PC-9 (cell line): Measurements from ENCODE around the gene GALNT9. TPM values are rescaled to one million over a fixed set of nuclear protein-coding genes. Genes with fewer than 3 reads are reported as not detected.
A peak's percentile ranks its signal among the peaks of the same experiment; 100 is the strongest.

Experiments used
- BruUV-seq: library from RNA; stranded (reverse); fragments of 400-500 nt; replicated peaks from 2 replicates; lab custom pipeline; 2021; lab: Mats Ljungman, UMichigan
- CTCF ChIA-PET: fragments of 300-600 bp; sonication (Branson Sonifier 250); formaldehyde crosslinking; loops from one replicate; lab custom pipeline; 2022; ENCODE audit warnings: antibody characterized with exemption; lab: Charles Lee
- POLR2A ChIA-PET: fragments of 300-600 bp; sonication (Branson Sonifier 250); formaldehyde crosslinking; loops from one replicate; lab custom pipeline; 2022; ENCODE audit warnings: antibody characterized with exemption; ENCODE audit not compliant: unreplicated experiment; lab: Charles Lee
- DNase-seq, 2 experiments: peaks; one replicate each; pipeline versions ENCODE4 v3.0.0 to v3.0.0-alpha.2; 2015 to 2022; ENCODE audit warnings: mixed read lengths in 1 of 2
- H2AFZ ChIP-seq: fragments of 200-600 bp; sonication (generic); 2 replicates; pipeline ENCODE4 v1.8.1; 2017; ENCODE audit warnings: antibody characterized with exemption
- H3F3A ChIP-seq: fragments of 200-600 bp; sonication (generic); 2 replicates; pipeline ENCODE4 v1.8.1; 2017; ENCODE audit warnings: antibody characterized with exemption, mild to moderate bottlenecking, low read depth; ENCODE audit not compliant: insufficient read depth
- H3K27ac ChIP-seq: fragments of 200-600 bp; sonication (generic); 2 replicates; pipeline ENCODE4 v1.6.1; 2016; ENCODE audit warnings: mixed run types
- H3K27me3 ChIP-seq: fragments of 200-600 bp; sonication (generic); 2 replicates; pipeline ENCODE4 v1.6.1; 2016; ENCODE audit warnings: low read depth, mixed run types; ENCODE audit not compliant: insufficient read depth
- H3K36me3 ChIP-seq: fragments of 200-600 bp; sonication (generic); 2 replicates; pipeline ENCODE4 v1.6.1; 2016; ENCODE audit warnings: low read depth, mixed run types
- H3K4me1 ChIP-seq: fragments of 200-600 bp; sonication (generic); replicated peaks from 2 replicates; pipeline ENCODE4 v1.6.1; 2016; ENCODE audit warnings: mixed run types; ENCODE audit not compliant: insufficient read depth
- H3K4me2 ChIP-seq: fragments of 200-600 bp; sonication (generic); 2 replicates; pipeline ENCODE4 v1.6.1; 2017; ENCODE audit warnings: mixed run types
- H3K4me3 ChIP-seq: fragments of 200-600 bp; sonication (generic); 2 replicates; pipeline ENCODE4 v1.6.1; 2016; ENCODE audit warnings: mixed run types
- H3K79me2 ChIP-seq: fragments of 200-600 bp; sonication (generic); 2 replicates; pipeline ENCODE4 v1.6.1; 2017; ENCODE audit warnings: low read depth, mixed run types
- H3K9me2 ChIP-seq: fragments of 200-600 bp; sonication (generic); 2 replicates; pipeline ENCODE4 v1.8.1; 2017; ENCODE audit warnings: mild to moderate bottlenecking; ENCODE audit not compliant: insufficient read depth
- H3K9me3 ChIP-seq: fragments of 200-600 bp; sonication (generic); 2 replicates; pipeline ENCODE4 v1.8.1; 2016; ENCODE audit warnings: low read depth; ENCODE audit not compliant: insufficient read depth
- H4K20me1 ChIP-seq: fragments of 200-600 bp; sonication (generic); 2 replicates; pipeline ENCODE4 v1.8.1; 2017; ENCODE audit not compliant: insufficient read depth
- EZH2 ChIP-seq: fragments of 200-600 bp; sonication (generic); IDR thresholded peaks from 2 replicates; pipeline ENCODE4 v1.8.0; 2017; ENCODE audit warnings: antibody characterized with exemption, low read depth
- intact Hi-C: fragments of 100-400 bp; cut with micrococcal nuclease; formaldehyde crosslinking; loops from one replicate; pipeline ENCODE4 v1.10.0; 2022; ENCODE audit not compliant: unreplicated experiment
- total RNA-seq: library from RNA; stranded (reverse); gene quantifications from 2 replicates; pipeline ENCODE4 v1.2.3, GENCODE V29; 2021
- TF ChIP-seq, protein P1 (sequence below): fragments of 200-600 bp; sonication (generic); conservative IDR thresholded peaks from 2 replicates; pipeline ENCODE4 v1.6.1; 2017; ENCODE audit warnings: mixed run types, antibody characterized with exemption, mild to moderate bottlenecking, moderate library complexity

GALNT9 gene
- total RNA-seq, 1 experiment from 2014 or later, result 11.2 TPM

DNA sequence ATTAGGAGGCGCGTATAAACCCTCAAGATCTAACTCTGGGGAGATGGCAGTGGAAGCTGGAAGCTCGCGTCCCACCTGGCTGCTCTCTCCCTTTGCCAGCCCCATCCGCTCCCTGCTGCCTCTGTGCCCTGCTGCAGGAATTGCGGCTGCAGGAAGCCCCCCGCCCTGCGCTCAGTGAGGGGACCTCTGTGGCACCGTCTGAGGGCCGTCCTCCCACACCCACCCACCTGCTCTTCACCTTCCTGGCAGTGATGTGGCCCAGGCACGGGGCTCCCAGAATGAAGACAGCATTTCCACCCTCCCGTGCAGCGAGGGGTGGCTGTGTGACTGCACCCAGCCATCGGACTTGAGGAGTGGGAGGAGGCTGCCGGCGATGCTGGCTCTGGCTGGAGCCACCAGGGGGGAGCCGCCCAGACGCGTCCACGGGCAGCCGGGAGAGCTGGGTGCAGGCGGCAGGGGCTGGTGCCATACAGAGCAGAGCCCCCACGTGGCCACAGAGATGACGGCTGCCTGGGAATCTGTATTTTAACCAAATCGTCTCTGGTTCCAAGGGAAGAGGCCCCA is 28.3 kb upstream of the GALNT9 start:
- H2AFZ ChIP-seq, result no peak overlapping the region
- H3K27me3 ChIP-seq, result peaks cover 64% of the 10 kb centered on the region
- intact Hi-C loops, result no loop called here
- CTCF ChIA-PET, result no interaction called here
- no peak overlapping the region for H3K4me2 ChIP-seq
- DNase-seq, result no peak
- no peaks in the 10 kb centered on the region for H3F3A ChIP-seq
- H3K4me3 ChIP-seq, result no peak overlapping the region
- no peaks in the 10 kb centered on the region for H3K9me3 ChIP-seq
- no peaks in the 10 kb centered on the region for H3K36me3 ChIP-seq
- TF ChIP-seq, protein P1, sequence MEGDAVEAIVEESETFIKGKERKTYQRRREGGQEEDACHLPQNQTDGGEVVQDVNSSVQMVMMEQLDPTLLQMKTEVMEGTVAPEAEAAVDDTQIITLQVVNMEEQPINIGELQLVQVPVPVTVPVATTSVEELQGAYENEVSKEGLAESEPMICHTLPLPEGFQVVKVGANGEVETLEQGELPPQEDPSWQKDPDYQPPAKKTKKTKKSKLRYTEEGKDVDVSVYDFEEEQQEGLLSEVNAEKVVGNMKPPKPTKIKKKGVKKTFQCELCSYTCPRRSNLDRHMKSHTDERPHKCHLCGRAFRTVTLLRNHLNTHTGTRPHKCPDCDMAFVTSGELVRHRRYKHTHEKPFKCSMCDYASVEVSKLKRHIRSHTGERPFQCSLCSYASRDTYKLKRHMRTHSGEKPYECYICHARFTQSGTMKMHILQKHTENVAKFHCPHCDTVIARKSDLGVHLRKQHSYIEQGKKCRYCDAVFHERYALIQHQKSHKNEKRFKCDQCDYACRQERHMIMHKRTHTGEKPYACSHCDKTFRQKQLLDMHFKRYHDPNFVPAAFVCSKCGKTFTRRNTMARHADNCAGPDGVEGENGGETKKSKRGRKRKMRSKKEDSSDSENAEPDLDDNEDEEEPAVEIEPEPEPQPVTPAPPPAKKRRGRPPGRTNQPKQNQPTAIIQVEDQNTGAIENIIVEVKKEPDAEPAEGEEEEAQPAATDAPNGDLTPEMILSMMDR, result no peak
- TF ChIP-seq EZH2, result no peak
- POLR2A ChIA-PET, result no interaction called here
- no peaks in the 10 kb centered on the region for H3K9me2 ChIP-seq
- H3K27ac ChIP-seq, result no peak overlapping the region
- BruUV-seq, result no TSS peak
- H3K4me1 ChIP-seq, result no peaks in the 10 kb centered on the region
- no peaks in the 10 kb centered on the region for H3K79me2 ChIP-seq
- no peaks in the 10 kb centered on the region for H4K20me1 ChIP-seq

DNA sequence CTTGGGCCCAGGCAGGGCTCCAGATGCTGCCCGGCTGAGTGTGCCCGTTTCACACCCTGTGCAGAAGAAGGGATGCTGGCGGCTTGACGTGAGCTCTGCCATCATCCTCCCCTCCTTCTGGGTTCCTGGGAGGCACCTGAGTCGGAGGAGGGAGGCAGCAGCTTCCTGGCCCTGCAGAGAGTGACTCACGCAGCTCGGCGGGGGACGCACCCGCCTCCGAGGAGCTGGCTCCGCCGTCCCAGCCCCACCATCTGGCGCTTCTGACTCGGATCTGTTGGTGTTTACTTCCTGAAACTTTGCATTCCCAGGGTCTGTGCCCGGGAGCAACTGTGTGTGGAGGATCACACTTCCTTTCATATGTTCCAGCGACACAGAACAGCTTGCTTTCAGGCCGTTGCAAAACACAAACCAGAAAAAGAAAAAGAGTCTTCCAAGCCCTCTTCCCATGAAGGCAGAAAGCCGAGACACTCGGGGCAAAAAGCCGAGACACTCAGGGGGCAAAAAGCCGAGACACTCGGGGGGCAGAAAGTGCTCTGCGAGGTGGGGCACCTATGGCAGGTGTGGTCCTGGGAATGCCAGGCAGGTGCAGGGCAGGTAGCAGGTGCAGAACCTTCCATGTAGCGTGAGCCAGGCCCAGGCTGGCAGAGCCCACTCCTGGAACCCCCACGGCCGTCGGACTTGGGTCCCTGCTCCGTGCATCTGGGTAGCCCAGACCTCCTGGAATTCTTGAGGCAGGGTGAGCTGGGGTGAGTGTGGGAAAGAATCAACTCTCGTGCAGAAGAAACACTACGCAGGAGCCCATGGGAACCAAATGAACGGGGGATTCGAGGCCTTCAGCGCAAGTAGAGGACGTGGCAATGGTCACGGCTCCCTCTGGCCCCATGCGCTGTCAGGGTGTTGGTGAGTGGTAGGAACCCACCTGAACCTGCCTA is 27.6 kb upstream of the GALNT9 start:
- no peak overlapping the region for H3K27ac ChIP-seq
- intact Hi-C loops, result no loop called here
- TF ChIP-seq EZH2, result no peak
- TF ChIP-seq, protein P1, result no peak
- H3K27me3 ChIP-seq, result peaks cover 69% of the 10 kb centered on the region
- ChIA-PET POLR2A (no interaction called here), CTCF (no interaction called here)
- no peaks in the 10 kb centered on the region for H3K79me2 ChIP-seq
- no peaks in the 10 kb centered on the region for H3K9me2 ChIP-seq
- no peaks in the 10 kb centered on the region for H3K36me3 ChIP-seq
- H3K4me3 ChIP-seq, result no peak overlapping the region; the same call in 1 of the 2 replicates
- H3K4me2 ChIP-seq, result peak overlapping the region; percentile 64
- no peaks in the 10 kb centered on the region for H4K20me1 ChIP-seq
- H3F3A ChIP-seq, result no peaks in the 10 kb centered on the region
- H3K9me3 ChIP-seq, result no peaks in the 10 kb centered on the region
- no peaks in the 10 kb centered on the region for H3K4me1 ChIP-seq
- no TSS peak for BruUV-seq
- no peak overlapping the region for H2AFZ ChIP-seq
- DNase-seq, result peak; percentile 64 to 76

DNA sequence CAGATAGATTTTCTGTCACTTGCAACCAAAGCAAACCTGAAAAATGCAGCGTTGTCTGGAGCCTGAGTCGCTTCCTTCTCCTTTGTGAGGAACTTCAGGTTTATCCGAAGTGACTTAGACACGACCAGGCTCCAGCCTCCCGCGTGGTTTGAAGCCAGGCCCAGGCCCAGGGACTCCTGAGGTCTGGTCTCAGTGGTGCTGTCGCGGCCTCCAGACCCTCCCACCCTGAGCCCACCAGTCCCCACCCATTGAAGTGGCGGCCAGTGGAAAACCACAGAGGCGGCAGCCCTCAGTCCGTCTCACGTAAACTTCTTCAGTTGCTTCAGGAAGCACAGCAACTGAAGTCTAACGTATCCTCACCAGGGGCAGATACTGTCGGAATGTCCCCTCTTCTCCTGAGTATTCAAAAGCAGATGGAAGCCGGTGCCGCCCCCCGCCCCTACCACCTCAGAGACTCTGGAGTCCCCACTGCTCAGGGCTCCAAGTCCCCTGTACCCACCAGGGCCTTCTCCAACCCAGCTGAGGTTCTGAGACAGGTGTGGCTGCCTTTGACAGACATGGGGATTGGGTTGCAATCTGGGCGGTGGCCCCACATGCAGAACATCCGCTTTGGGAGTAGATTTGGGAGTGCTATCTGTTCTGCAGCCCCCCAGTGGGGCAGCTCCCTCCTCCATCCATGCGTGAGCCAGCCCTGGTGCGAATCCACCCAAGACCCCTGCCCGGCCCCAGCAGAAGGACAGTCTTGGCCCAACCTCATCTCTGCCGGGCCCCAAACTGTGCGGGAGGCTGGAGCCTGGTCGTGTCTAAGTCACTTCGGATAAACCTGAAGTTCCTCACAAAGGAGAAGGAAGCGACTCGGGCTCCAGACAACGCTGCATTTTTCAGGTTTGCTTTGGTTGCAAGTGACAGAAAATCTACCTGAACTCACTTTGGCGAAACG is 26.6 kb upstream of the GALNT9 start:
- H3K4me3 ChIP-seq, result no peak overlapping the region
- no peak for DNase-seq
- H3K4me2 ChIP-seq, result peak overlapping the region; percentile 64; the same call in 1 of the 2 replicates
- no peaks in the 10 kb centered on the region for H3F3A ChIP-seq
- H3K36me3 ChIP-seq, result no peaks in the 10 kb centered on the region
- CTCF ChIA-PET, result no interaction called here
- H3K27me3 ChIP-seq, result peaks cover 78% of the 10 kb centered on the region
- H3K9me3 ChIP-seq, result no peaks in the 10 kb centered on the region
- H3K79me2 ChIP-seq, result no peaks in the 10 kb centered on the region
- TF ChIP-seq, protein P1, result no peak
- TF ChIP-seq EZH2, result no peak
- POLR2A ChIA-PET, result no interaction called here
- H3K9me2 ChIP-seq, result no peaks in the 10 kb centered on the region
- no peak overlapping the region for H3K27ac ChIP-seq
- no peaks in the 10 kb centered on the region for H3K4me1 ChIP-seq
- no peaks in the 10 kb centered on the region for H4K20me1 ChIP-seq
- intact Hi-C loops, result no loop called here
- BruUV-seq, result no TSS peak
- H2AFZ ChIP-seq, result no peak overlapping the region
